H9 (cell line): ENCODE results near the gene INPP5E. TPM values are rescaled to one million over a fixed set of nuclear protein-coding genes. Genes with fewer than 3 reads are reported as not detected.

Experiments used
- DNase-seq: peaks from one replicate; pipeline ENCODE4 v3.0.0-alpha.2; 2017
- H2AFZ ChIP-seq: one replicate; pipeline ENCODE4 v1.6.1; 2013; ENCODE audit warnings: mild to moderate bottlenecking, low read length, control low read depth, moderate library complexity
- H2AK5ac ChIP-seq: 2 replicates; pipeline ENCODE4 v1.6.1; 2013; ENCODE audit warnings: low read length, control low read depth, mixed read lengths; ENCODE audit not compliant: insufficient read length
- H2BK120ac ChIP-seq: one replicate; pipeline ENCODE4 v1.6.1; 2013; ENCODE audit warnings: low read depth, mild to moderate bottlenecking, low read length, control low read depth, inconsistent platforms; ENCODE audit not compliant: poor library complexity, severe bottlenecking
- H2BK12ac ChIP-seq: 2 replicates; pipeline ENCODE4 v1.6.1; 2013; ENCODE audit warnings: low read length, control low read depth, mixed read lengths, low read depth; ENCODE audit not compliant: insufficient read length
- H2BK15ac ChIP-seq: 2 replicates; pipeline ENCODE4 v1.6.1; 2013; ENCODE audit warnings: low read depth, low read length, control low read depth
- H2BK20ac ChIP-seq: one replicate; pipeline ENCODE4 v1.6.1; 2013; ENCODE audit warnings: low read depth, mild to moderate bottlenecking, low read length, control low read depth, inconsistent platforms; ENCODE audit not compliant: poor library complexity, severe bottlenecking
- H2BK5ac ChIP-seq: 2 replicates; pipeline ENCODE4 v1.6.1; 2013; ENCODE audit warnings: low read length, control low read depth, mixed read lengths; ENCODE audit not compliant: insufficient read length
- H3K14ac ChIP-seq: 2 replicates; pipeline ENCODE4 v1.6.1; 2013; ENCODE audit warnings: low read length, control low read depth; ENCODE audit not compliant: insufficient read depth
- H3K18ac ChIP-seq: 2 replicates; pipeline ENCODE4 v1.6.1; 2013; ENCODE audit warnings: low read depth, mild to moderate bottlenecking, mixed read lengths, low read length, control low read depth; ENCODE audit not compliant: insufficient read length
- H3K23ac ChIP-seq: 2 replicates; pipeline ENCODE4 v1.6.1; 2013; ENCODE audit warnings: low read length, control low read depth, mixed read lengths, low read depth; ENCODE audit not compliant: insufficient read length
- H3K23me2 ChIP-seq: 2 replicates; pipeline ENCODE4 v1.6.1; 2013; ENCODE audit warnings: low read depth, mild to moderate bottlenecking, mixed read lengths, low read length, control low read depth; ENCODE audit not compliant: insufficient read length, poor library complexity, severe bottlenecking
- H3K27ac ChIP-seq: 2 replicates; pipeline ENCODE4 v1.5.1; 2013; ENCODE audit warnings: low read length, control low read depth, mixed read lengths, low read depth; ENCODE audit not compliant: insufficient read length
- H3K27me3 ChIP-seq: 2 replicates; pipeline ENCODE4 v1.6.1; 2013; ENCODE audit warnings: low read length, control low read depth, inconsistent platforms; ENCODE audit not compliant: insufficient read depth
- H3K4ac ChIP-seq: 2 replicates; pipeline ENCODE4 v1.6.1; 2013; ENCODE audit warnings: low read depth, mild to moderate bottlenecking, control low read depth, inconsistent platforms, low read length, moderate library complexity
- H3K4me1 ChIP-seq: 2 replicates; pipeline ENCODE4 v1.6.1; 2013; ENCODE audit warnings: low read length, control low read depth, inconsistent platforms; ENCODE audit not compliant: insufficient read depth
- H3K4me2 ChIP-seq: 2 replicates; pipeline ENCODE4 v1.6.1; 2013; ENCODE audit warnings: low read length, control low read depth, mixed read lengths; ENCODE audit not compliant: insufficient read length, insufficient read depth
- H3K56ac ChIP-seq: 2 replicates; pipeline ENCODE4 v1.6.1; 2013; ENCODE audit warnings: low read depth, mild to moderate bottlenecking, mixed read lengths, low read length, control low read depth; ENCODE audit not compliant: insufficient read length
- H3K79me1 ChIP-seq: 2 replicates; pipeline ENCODE4 v1.6.1; 2013; ENCODE audit warnings: low read depth, mild to moderate bottlenecking, moderate library complexity, low read length, control low read depth, inconsistent platforms; ENCODE audit not compliant: insufficient read depth, poor library complexity, severe bottlenecking
- H3K79me2 ChIP-seq: 2 replicates; pipeline ENCODE4 v1.6.1; 2013; ENCODE audit warnings: low read length, control low read depth, inconsistent platforms; ENCODE audit not compliant: insufficient read depth
- H3K9ac ChIP-seq: 2 replicates; pipeline ENCODE4 v1.6.1; 2013; ENCODE audit warnings: low read length, control low read depth, mixed read lengths; ENCODE audit not compliant: insufficient read length; ENCODE audit errors: extremely low read depth
- H3K9me3 ChIP-seq: one replicate; pipeline ENCODE4 v1.6.1; 2013; ENCODE audit warnings: low read depth, low read length, inconsistent platforms; ENCODE audit not compliant: control insufficient read depth
- H3T11ph ChIP-seq: one replicate; pipeline ENCODE4 v1.6.1; 2013; ENCODE audit warnings: mild to moderate bottlenecking, low read length, control low read depth, inconsistent platforms
- H4K20me1 ChIP-seq: one replicate; pipeline ENCODE4 v1.6.1; 2013; ENCODE audit not compliant: control insufficient read depth, insufficient read length, insufficient read depth
- H4K5ac ChIP-seq: 2 replicates; pipeline ENCODE4 v1.6.1; 2013; ENCODE audit warnings: low read depth, mild to moderate bottlenecking, mixed read lengths, low read length, control low read depth; ENCODE audit not compliant: insufficient read length
- H4K8ac ChIP-seq: replicated peaks from 2 replicates; pipeline ENCODE4 v1.6.1; 2013; ENCODE audit warnings: low read length, control low read depth, mixed read lengths, low read depth; ENCODE audit not compliant: insufficient read length
- H4K91ac ChIP-seq: 2 replicates; pipeline ENCODE4 v1.6.1; 2013; ENCODE audit warnings: low read depth, mild to moderate bottlenecking, moderate library complexity, mixed read lengths, low read length, control low read depth; ENCODE audit not compliant: insufficient read length
- H3K27ac Mint-ChIP-seq, 3 experiments: 2 replicates in 2 of 3; 3 replicates in 1 of 3; pipeline ENCODE4 v1.8.0; 2020 to 2021; ENCODE audit warnings: mixed read lengths in 3 of 3, mild to moderate bottlenecking in 1 of 3, moderate library complexity in 1 of 3
- H3K27me3 Mint-ChIP-seq: 2 replicates; pipeline ENCODE4 v1.8.0; 2021; ENCODE audit warnings: low read depth, mild to moderate bottlenecking, moderate library complexity, mixed read lengths
- H3K36me3 Mint-ChIP-seq, 3 experiments: 2 replicates in 2 of 3; 3 replicates in 1 of 3; pipeline ENCODE4 v1.8.0; 2020 to 2021; ENCODE audit warnings: low read depth in 3 of 3, mixed read lengths in 3 of 3; ENCODE audit not compliant: insufficient read depth in 1 of 3
- H3K4me1 Mint-ChIP-seq, 2 experiments: 2 replicates each; pipeline ENCODE4 v1.8.0; 2020; ENCODE audit warnings: mixed read lengths in 2 of 2
- H3K4me3 Mint-ChIP-seq, 2 experiments: 2 replicates in 1 of 2; 3 replicates in 1 of 2; pipeline ENCODE4 v1.8.0; 2020 to 2021; ENCODE audit warnings: mild to moderate bottlenecking in 2 of 2, mixed read lengths in 2 of 2, moderate library complexity in 1 of 2
- H3K9me3 Mint-ChIP-seq, 2 experiments: 2 replicates in 1 of 2; 3 replicates in 1 of 2; pipeline ENCODE4 v1.8.0; 2020; ENCODE audit warnings: mild to moderate bottlenecking in 2 of 2, mixed read lengths in 2 of 2, moderate library complexity in 1 of 2
- WGBS: extraction: QIAGEN DNeasy Blood & Tissue Kit; methylation state at CpG from one replicate; pipeline ENCODE4 v1.1.7; 2013; ENCODE audit warnings: missing lambda C conversion rate, low lambda C conversion rate, mixed read lengths; ENCODE audit not compliant: insufficient read length; ENCODE audit errors: extremely low coverage; 5-methylcytosine and 5-hydroxymethylcytosine counted together
- total RNA-seq: library from RNA; stranded (reverse); gene quantifications from 2 replicates; pipeline ENCODE4 v1.2.1, GENCODE V29; 2021
- TF ChIP-seq, protein P1 (sequence below): fragments of 200-600 bp; sonication (generic); conservative IDR thresholded peaks from 3 replicates; pipeline ENCODE4 v1.8.0; 2021; ENCODE audit warnings: antibody characterized with exemption, mild to moderate bottlenecking

Gene INPP5E
- total RNA-seq, 1 experiment from 2014 or later, result 21.0 TPM

DNA sequence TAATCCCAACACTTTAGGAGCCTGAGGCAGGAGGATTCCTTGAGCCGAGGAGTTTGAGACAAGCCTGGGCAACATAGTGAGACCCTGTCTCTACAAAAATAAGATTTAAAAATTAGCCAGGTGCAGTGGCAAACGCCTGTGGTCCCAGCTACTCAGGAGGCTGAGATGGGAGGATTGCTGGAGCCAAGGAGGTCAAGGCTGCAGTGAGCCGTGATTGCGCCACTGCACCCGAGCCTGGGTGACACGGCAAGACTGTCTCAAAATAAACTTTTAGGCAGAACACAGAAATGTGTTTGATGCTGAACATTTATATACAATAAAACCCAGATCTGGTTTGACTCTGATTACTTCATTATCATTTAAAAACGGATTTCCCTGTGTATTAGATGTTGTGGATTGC is 34.2 kb downstream of the INPP5E start:
- Histone ChIP-seq H3K9ac (no peak overlapping the region), H3K79me2 (peaks cover 2% of the 10 kb centered on the region; the same call in 1 of the 2 replicates)
- no CpG with 5 or more reads among the region's 7 CpGs for WGBS

More for the DNA sequence above, 34.2 kb downstream of the INPP5E start:
- Histone ChIP-seq H3K14ac (no peak overlapping the region), H3K4me2 (no peak overlapping the region), H3K79me1 (peaks cover 7% of the 10 kb centered on the region), H2BK20ac (no peak overlapping the region), H2AFZ (no peak overlapping the region), H2BK120ac (no peak overlapping the region), H3T11ph (no peak overlapping the region), H3K4me1 (no peaks in the 10 kb centered on the region), H3K4ac (no peak overlapping the region), H2BK15ac (no peak overlapping the region), H3K18ac (no peak overlapping the region), H3K27me3 (no peaks in the 10 kb centered on the region), H2BK5ac (no peak overlapping the region), H4K20me1 (no peaks in the 10 kb centered on the region), H2AK5ac (no peak overlapping the region), H3K23me2 (peaks cover 7% of the 10 kb centered on the region), H2BK12ac (no peak overlapping the region), H4K8ac (no peak overlapping the region), H3K9me3 (no peaks in the 10 kb centered on the region), H3K56ac (no peak overlapping the region), H4K5ac (no peak overlapping the region), H4K91ac (no peak overlapping the region), H3K23ac (no peak overlapping the region), H3K27ac (no peak overlapping the region)
- Mint-ChIP-seq H3K27me3 (no peaks in the 10 kb centered on the region; the same call in 1 of the 2 replicates), H3K4me1 (peaks cover 14 to 17% of the 10 kb centered on the region in 2 experiments), H3K36me3 (peaks cover 36 to 69% (median 63%) of the 10 kb centered on the region in 3 experiments), H3K27ac (no peak overlapping the region), H3K9me3 (no peaks in the 10 kb centered on the region), H3K4me3 (no peak overlapping the region)
- no peak for DNase-seq
- TF ChIP-seq, protein P1, sequence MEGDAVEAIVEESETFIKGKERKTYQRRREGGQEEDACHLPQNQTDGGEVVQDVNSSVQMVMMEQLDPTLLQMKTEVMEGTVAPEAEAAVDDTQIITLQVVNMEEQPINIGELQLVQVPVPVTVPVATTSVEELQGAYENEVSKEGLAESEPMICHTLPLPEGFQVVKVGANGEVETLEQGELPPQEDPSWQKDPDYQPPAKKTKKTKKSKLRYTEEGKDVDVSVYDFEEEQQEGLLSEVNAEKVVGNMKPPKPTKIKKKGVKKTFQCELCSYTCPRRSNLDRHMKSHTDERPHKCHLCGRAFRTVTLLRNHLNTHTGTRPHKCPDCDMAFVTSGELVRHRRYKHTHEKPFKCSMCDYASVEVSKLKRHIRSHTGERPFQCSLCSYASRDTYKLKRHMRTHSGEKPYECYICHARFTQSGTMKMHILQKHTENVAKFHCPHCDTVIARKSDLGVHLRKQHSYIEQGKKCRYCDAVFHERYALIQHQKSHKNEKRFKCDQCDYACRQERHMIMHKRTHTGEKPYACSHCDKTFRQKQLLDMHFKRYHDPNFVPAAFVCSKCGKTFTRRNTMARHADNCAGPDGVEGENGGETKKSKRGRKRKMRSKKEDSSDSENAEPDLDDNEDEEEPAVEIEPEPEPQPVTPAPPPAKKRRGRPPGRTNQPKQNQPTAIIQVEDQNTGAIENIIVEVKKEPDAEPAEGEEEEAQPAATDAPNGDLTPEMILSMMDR, result no peak
